Neural progenitor cell (in vitro differentiated cells): ENCODE data around the gene OR2A14.

Source experiments
- EZH2 ChIP-seq: fragments of 200-600 bp; sonication (generic); IDR thresholded peaks from 2 replicates; pipeline ENCODE4 v1.6.1; 2017; ENCODE audit warnings: antibody characterized with exemption, mild to moderate bottlenecking, moderate library complexity
- EZH2phosphoT487 ChIP-seq: fragments of 200-600 bp; sonication (generic); IDR thresholded peaks from 2 replicates; pipeline ENCODE4 v1.6.1; 2017; ENCODE audit warnings: antibody characterized with exemption
- TF ChIP-seq, protein P1 (sequence below): fragments of 200-600 bp; sonication (generic); IDR thresholded peaks from 2 replicates; pipeline ENCODE4 v1.5.1; 2017; ENCODE audit warnings: antibody characterized with exemption, mild to moderate bottlenecking

DNA sequence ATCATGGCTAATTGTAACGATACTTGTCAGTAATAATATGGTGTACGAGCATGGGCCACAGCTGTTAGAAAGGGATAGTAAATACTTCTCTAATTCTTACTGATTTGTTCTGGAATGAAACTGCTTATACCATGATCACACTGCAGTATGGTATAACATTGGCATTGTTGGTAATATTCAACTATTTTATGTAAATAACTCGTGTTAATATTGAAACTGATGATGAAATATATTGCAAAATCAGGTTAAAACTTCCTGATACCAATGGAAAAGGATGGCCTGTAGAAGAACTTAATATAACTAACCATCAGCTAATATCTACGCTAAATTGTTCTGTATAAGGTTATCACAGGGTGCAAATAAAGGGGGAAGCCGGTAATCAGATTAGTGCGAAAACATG, 10.3 kb downstream of the OR2A14 start:
- TF ChIP-seq EZH2: no peak
- TF ChIP-seq, protein P1, sequence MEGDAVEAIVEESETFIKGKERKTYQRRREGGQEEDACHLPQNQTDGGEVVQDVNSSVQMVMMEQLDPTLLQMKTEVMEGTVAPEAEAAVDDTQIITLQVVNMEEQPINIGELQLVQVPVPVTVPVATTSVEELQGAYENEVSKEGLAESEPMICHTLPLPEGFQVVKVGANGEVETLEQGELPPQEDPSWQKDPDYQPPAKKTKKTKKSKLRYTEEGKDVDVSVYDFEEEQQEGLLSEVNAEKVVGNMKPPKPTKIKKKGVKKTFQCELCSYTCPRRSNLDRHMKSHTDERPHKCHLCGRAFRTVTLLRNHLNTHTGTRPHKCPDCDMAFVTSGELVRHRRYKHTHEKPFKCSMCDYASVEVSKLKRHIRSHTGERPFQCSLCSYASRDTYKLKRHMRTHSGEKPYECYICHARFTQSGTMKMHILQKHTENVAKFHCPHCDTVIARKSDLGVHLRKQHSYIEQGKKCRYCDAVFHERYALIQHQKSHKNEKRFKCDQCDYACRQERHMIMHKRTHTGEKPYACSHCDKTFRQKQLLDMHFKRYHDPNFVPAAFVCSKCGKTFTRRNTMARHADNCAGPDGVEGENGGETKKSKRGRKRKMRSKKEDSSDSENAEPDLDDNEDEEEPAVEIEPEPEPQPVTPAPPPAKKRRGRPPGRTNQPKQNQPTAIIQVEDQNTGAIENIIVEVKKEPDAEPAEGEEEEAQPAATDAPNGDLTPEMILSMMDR: no peak
- no peak for TF ChIP-seq EZH2phosphoT487
